ENCODE results near the gene WDFY4. TPM values are rescaled to one million over a fixed set of nuclear protein-coding genes. Genes with fewer than 3 reads are reported as not detected.

Gene WDFY4
- polyA plus RNA-seq, 2 of the 4 experiments (the other 2 are of a cell fraction) = not detected

DNA sequence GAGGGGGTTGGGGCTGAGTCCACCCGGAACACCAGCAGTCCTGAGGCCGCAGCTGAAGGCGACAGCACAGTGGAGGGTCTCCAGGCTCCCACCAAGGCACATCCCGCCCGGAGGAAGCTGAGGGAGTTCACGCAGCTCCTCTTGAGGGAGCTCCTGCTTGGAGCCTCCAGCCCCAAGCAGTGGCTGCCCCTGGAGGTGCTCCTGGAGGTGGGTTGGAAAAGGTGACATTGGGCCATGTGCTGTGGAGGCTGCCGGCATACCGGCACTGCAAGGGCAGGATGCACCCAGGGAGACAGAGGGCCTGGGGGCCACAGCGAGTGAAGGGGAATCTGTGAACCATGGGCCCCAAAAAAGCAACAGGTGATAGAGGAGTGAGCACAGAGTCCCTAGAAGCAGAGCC is 135.6 kb downstream of the WDFY4 start:
- CTCF ChIA-PET = no interaction called here
- no peaks in the 10 kb centered on the region for H3K4me1 ChIP-seq
- no peak overlapping the region for H3K4me3 ChIP-seq
- no peak overlapping the region for H3K27ac ChIP-seq
- DNase-seq (ENCODE audit: low read depth in 1 of 2, low spot score in 1 of 2) = no peak
- ATAC-seq = no peak
- 46% methylated on average over 9 of the region's 9 CpGs for WGBS (ENCODE audit: missing lambda C conversion rate)
- FAIRE-seq = no peak
- H3K9me3 ChIP-seq = no peaks in the 10 kb centered on the region
- TF ChIP-seq ZFP36 (IDR thresholded peaks at IDR 0.05; ENCODE audit: borderline replicate concordance, partially characterized antibody) = no peak
- TF ChIP-seq EHMT2 (IDR thresholded peaks at IDR 0.05; ENCODE audit: low read depth) = no peak
- no peak for TF ChIP-seq PHF8 (IDR thresholded peaks at IDR 0.05; ENCODE audit: borderline replicate concordance, low read depth)
- no peak for TF ChIP-seq MAZ (IDR thresholded peaks at IDR 0.05; ENCODE audit: borderline replicate concordance, low read depth, low read length)
- TF ChIP-seq FOSL2 (IDR thresholded peaks at IDR 0.05) = no peak
- TF ChIP-seq FOSL2 (CRISPR knock-in tag; IDR thresholded peaks at IDR 0.05) = no peak
- TF ChIP-seq POLR2A (IDR thresholded peaks at IDR 0.05; ENCODE audit: low read length) = no peak
- no peak for TF ChIP-seq TP53 (CRISPR knock-in tag; IDR thresholded peaks at IDR 0.05)
- H3K4me2 ChIP-seq = no peak overlapping the region
- POLR2A ChIA-PET = no interaction called here

- POLR2A ChIA-PET = no interaction called here
- no peaks in the 10 kb centered on the region for H3K9me3 ChIP-seq
- WGBS (ENCODE audit: missing lambda C conversion rate) = 10% methylated on average over 4 of the region's 10 CpGs
- H3K4me3 ChIP-seq = no peak overlapping the region
- DNase-seq (ENCODE audit: low read depth in 1 of 2, low spot score in 1 of 2) (no peak), FAIRE-seq (no peak), ATAC-seq (no peak)
- TF ChIP-seq FOSL2 (IDR thresholded peaks at IDR 0.05) (no peak), FOSL2 (CRISPR knock-in tag; IDR thresholded peaks at IDR 0.05) (no peak), ATOH8 (CRISPR knock-in tag; IDR thresholded peaks at IDR 0.05; ENCODE audit: low read depth) (no peak), EHF (CRISPR knock-in tag; IDR thresholded peaks at IDR 0.05) (no peak), SMC3 (IDR thresholded peaks at IDR 0.05) (no peak), MYC (IDR thresholded peaks at IDR 0.05; ENCODE audit: borderline replicate concordance, low read length) (no peak), ZNF302 (CRISPR knock-in tag; IDR thresholded peaks at IDR 0.05) (no peak), HDAC2 (IDR thresholded peaks at IDR 0.05) (no peak), NPAS2 (CRISPR knock-in tag; IDR thresholded peaks at IDR 0.05; ENCODE audit: borderline replicate concordance) (no peak), EP300 (IDR thresholded peaks at IDR 0.05) (no peak), TFCP2L1 (CRISPR knock-in tag; IDR thresholded peaks at IDR 0.05) (no peak), TP53 (CRISPR knock-in tag; IDR thresholded peaks at IDR 0.05) (no peak), NR3C1 (IDR thresholded peaks at IDR 0.05) (no peak), HOXB5 (CRISPR knock-in tag; IDR thresholded peaks at IDR 0.05) (no peak), RARB (CRISPR knock-in tag; IDR thresholded peaks at IDR 0.05) (no peak), ZSCAN20 (CRISPR knock-in tag; IDR thresholded peaks at IDR 0.05) (no peak), HOXB13 (CRISPR knock-in tag; IDR thresholded peaks at IDR 0.05; ENCODE audit: low read depth) (no peak)
- TF ChIP-seq, protein P1, sequence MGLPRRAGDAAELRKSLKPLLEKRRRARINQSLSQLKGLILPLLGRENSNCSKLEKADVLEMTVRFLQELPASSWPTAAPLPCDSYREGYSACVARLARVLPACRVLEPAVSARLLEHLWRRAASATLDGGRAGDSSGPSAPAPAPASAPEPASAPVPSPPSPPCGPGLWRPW (IDR thresholded peaks at IDR 0.05) = no peak
- TF ChIP-seq, protein P2, sequence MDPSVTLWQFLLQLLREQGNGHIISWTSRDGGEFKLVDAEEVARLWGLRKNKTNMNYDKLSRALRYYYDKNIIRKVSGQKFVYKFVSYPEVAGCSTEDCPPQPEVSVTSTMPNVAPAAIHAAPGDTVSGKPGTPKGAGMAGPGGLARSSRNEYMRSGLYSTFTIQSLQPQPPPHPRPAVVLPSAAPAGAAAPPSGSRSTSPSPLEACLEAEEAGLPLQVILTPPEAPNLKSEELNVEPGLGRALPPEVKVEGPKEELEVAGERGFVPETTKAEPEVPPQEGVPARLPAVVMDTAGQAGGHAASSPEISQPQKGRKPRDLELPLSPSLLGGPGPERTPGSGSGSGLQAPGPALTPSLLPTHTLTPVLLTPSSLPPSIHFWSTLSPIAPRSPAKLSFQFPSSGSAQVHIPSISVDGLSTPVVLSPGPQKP (IDR thresholded peaks at IDR 0.05; ENCODE audit: low read depth, low read length) = no peak
- TF ChIP-seq, protein P3, sequence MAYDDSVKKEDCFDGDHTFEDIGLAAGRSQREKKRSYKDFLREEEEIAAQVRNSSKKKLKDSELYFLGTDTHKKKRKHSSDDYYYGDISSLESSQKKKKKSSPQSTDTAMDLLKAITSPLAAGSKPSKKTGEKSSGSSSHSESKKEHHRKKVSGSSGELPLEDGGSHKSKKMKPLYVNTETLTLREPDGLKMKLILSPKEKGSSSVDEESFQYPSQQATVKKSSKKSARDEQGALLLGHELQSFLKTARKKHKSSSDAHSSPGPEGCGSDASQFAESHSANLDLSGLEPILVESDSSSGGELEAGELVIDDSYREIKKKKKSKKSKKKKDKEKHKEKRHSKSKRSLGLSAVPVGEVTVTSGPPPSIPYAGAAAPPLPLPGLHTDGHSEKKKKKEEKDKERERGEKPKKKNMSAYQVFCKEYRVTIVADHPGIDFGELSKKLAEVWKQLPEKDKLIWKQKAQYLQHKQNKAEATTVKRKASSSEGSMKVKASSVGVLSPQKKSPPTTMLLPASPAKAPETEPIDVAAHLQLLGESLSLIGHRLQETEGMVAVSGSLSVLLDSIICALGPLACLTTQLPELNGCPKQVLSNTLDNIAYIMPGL (CRISPR knock-in tag; IDR thresholded peaks at IDR 0.05; ENCODE audit: borderline replicate concordance) = no peak
- no peak overlapping the region for H3K4me2 ChIP-seq
- no peaks in the 10 kb centered on the region for H3K4me1 ChIP-seq
- CTCF ChIA-PET = no interaction called here
- H3K27ac ChIP-seq = no peak overlapping the region
Measured at GRCh38 chr10:48820699-48821098, 136.0 kb downstream of the WDFY4 start.
